ENCODE measurements around the gene CCDC69.
"Not testable (repeated sequence)": the region's sequence is repeated elsewhere in the genome, so short reads cannot be mapped to it uniquely, and the experiment has no call there.

Gene CCDC69

GRCh38 chr5:151181818-151182523, 41.9 kb downstream of the CCDC69 start:
- Histone ChIP-seq H3K4me3 (ENCODE audit: low read length) (no peak overlapping the region), H3K27me3 (ENCODE audit: control insufficient read depth, insufficient read depth, low read length) (no peaks in the 10 kb centered on the region), H3K9me3 (ENCODE audit: control insufficient read depth, insufficient read depth, low read length) (no peaks in the 10 kb centered on the region), H3K4me1 (ENCODE audit: control insufficient read depth, insufficient read depth, low read length) (no peaks in the 10 kb centered on the region), H3K36me3 (ENCODE audit: control insufficient read depth, insufficient read depth, low read length) (no peaks in the 10 kb centered on the region), H3K27ac (ENCODE audit: low read length) (no peak overlapping the region)
- no peak for DNase-seq (ENCODE audit: low read depth, low spot score)
- WGBS (ENCODE audit: insufficient coverage, insufficient read length), result no CpG with 5 or more reads among the region's 4 CpGs

GRCh38 chr5:151180291-151180690, 43.6 kb downstream of the CCDC69 start:
- DNase-seq (ENCODE audit: low read depth, low spot score), result no peak
- Histone ChIP-seq H3K27me3 (ENCODE audit: control insufficient read depth, insufficient read depth, low read length) (no peaks in the 10 kb centered on the region), H3K9me3 (ENCODE audit: control insufficient read depth, insufficient read depth, low read length) (no peaks in the 10 kb centered on the region), H3K36me3 (ENCODE audit: control insufficient read depth, insufficient read depth, low read length) (no peaks in the 10 kb centered on the region), H3K4me3 (ENCODE audit: low read length) (no peak overlapping the region), H3K4me1 (ENCODE audit: control insufficient read depth, insufficient read depth, low read length) (no peaks in the 10 kb centered on the region), H3K27ac (ENCODE audit: low read length) (no peak overlapping the region)
- WGBS (ENCODE audit: insufficient coverage, insufficient read length), result no CpG with 5 or more reads among the region's 6 CpGs

- H3K9me3 ChIP-seq (ENCODE audit: control insufficient read depth, insufficient read depth, low read length), result no peaks in the 10 kb centered on the region
- no peak for DNase-seq (ENCODE audit: low read depth, low spot score)
- no peaks in the 10 kb centered on the region for H3K27me3 ChIP-seq (ENCODE audit: control insufficient read depth, insufficient read depth, low read length)
- H3K36me3 ChIP-seq (ENCODE audit: control insufficient read depth, insufficient read depth, low read length), result no peaks in the 10 kb centered on the region
- no peak overlapping the region for H3K4me3 ChIP-seq (ENCODE audit: low read length)
- H3K4me1 ChIP-seq (ENCODE audit: control insufficient read depth, insufficient read depth, low read length), result no peaks in the 10 kb centered on the region
- WGBS (ENCODE audit: insufficient coverage, insufficient read length), result no CpG with 5 or more reads among the region's 4 CpGs
- no peak overlapping the region for H3K27ac ChIP-seq (ENCODE audit: low read length)
Measured at GRCh38 chr5:151179489-151179840, 44.4 kb downstream of the CCDC69 start.

GRCh38 chr5:151178777-151179488, 45.0 kb downstream of the CCDC69 start:
- H3K4me3 ChIP-seq (ENCODE audit: low read length), result no peak overlapping the region
- DNase-seq (ENCODE audit: low read depth, low spot score), result no peak
- no peaks in the 10 kb centered on the region for H3K9me3 ChIP-seq (ENCODE audit: control insufficient read depth, insufficient read depth, low read length)
- H3K36me3 ChIP-seq (ENCODE audit: control insufficient read depth, insufficient read depth, low read length), result no peaks in the 10 kb centered on the region
- peaks cover 2% of the 10 kb centered on the region; the same call in 1 of the 2 replicates for H3K4me1 ChIP-seq (ENCODE audit: control insufficient read depth, insufficient read depth, low read length)
- H3K27ac ChIP-seq (ENCODE audit: low read length), result no peak overlapping the region
- WGBS (ENCODE audit: insufficient coverage, insufficient read length), result no CpG with 5 or more reads among the region's 5 CpGs
- no peaks in the 10 kb centered on the region for H3K27me3 ChIP-seq (ENCODE audit: control insufficient read depth, insufficient read depth, low read length)

- Histone ChIP-seq H3K4me1 (ENCODE audit: control insufficient read depth, insufficient read depth, low read length) (peaks cover 2% of the 10 kb centered on the region; the same call in 1 of the 2 replicates), H3K4me3 (ENCODE audit: low read length) (no peak overlapping the region), H3K36me3 (ENCODE audit: control insufficient read depth, insufficient read depth, low read length) (no peaks in the 10 kb centered on the region), H3K27me3 (ENCODE audit: control insufficient read depth, insufficient read depth, low read length) (no peaks in the 10 kb centered on the region), H3K27ac (ENCODE audit: low read length) (no peak overlapping the region), H3K9me3 (ENCODE audit: control insufficient read depth, insufficient read depth, low read length) (no peaks in the 10 kb centered on the region)
- no peak for DNase-seq (ENCODE audit: low read depth, low spot score)
- no CpG with 5 or more reads among the region's 1 CpG for WGBS (ENCODE audit: insufficient coverage, insufficient read length)
Measured at GRCh38 chr5:151178372-151178771, 45.5 kb downstream of the CCDC69 start.

- WGBS (ENCODE audit: insufficient coverage, insufficient read length), result no CpG with 5 or more reads among the region's 5 CpGs
- not testable (repeated sequence) for H3K4me1 ChIP-seq (ENCODE audit: control insufficient read depth, insufficient read depth, low read length)
Measured at GRCh38 chr5:151176268-151176667, 47.6 kb downstream of the CCDC69 start.

GRCh38 chr5:151174612-151175101, 49.2 kb downstream of the CCDC69 start:
- DNase-seq (ENCODE audit: low read depth, low spot score), result no peak
- Histone ChIP-seq H3K36me3 (ENCODE audit: control insufficient read depth, insufficient read depth, low read length) (no peaks in the 10 kb centered on the region), H3K27ac (ENCODE audit: low read length) (no peak overlapping the region), H3K4me3 (ENCODE audit: low read length) (no peak overlapping the region), H3K4me1 (ENCODE audit: control insufficient read depth, insufficient read depth, low read length) (peaks cover 2% of the 10 kb centered on the region; the same call in 1 of the 2 replicates), H3K9me3 (ENCODE audit: control insufficient read depth, insufficient read depth, low read length) (no peaks in the 10 kb centered on the region), H3K27me3 (ENCODE audit: control insufficient read depth, insufficient read depth, low read length) (no peaks in the 10 kb centered on the region)
- no CpG with 5 or more reads among the region's 15 CpGs for WGBS (ENCODE audit: insufficient coverage, insufficient read length)

More at GRCh38 chr5:151176268-151176667, 47.6 kb downstream of the CCDC69 start:
- not testable (repeated sequence) for H3K4me3 ChIP-seq (ENCODE audit: low read length); H3K36me3 ChIP-seq (ENCODE audit: control insufficient read depth, insufficient read depth, low read length); H3K27me3 ChIP-seq (ENCODE audit: control insufficient read depth, insufficient read depth, low read length); H3K27ac ChIP-seq (ENCODE audit: low read length); H3K9me3 ChIP-seq (ENCODE audit: control insufficient read depth, insufficient read depth, low read length); DNase-seq (ENCODE audit: low read depth, low spot score)

GRCh38 chr5:151173711-151174611, 49.9 kb downstream of the CCDC69 start:
- H3K27me3 ChIP-seq (ENCODE audit: control insufficient read depth, insufficient read depth, low read length), result no peaks in the 10 kb centered on the region

GRCh38 chr5:151171529-151171928, 52.4 kb downstream of the CCDC69 start:
- no peak overlapping the region for H3K27ac ChIP-seq (ENCODE audit: low read length)
- no CpG with 5 or more reads among the region's 1 CpG for WGBS (ENCODE audit: insufficient coverage, insufficient read length)

More at GRCh38 chr5:151173711-151174611, 49.9 kb downstream of the CCDC69 start:
- no CpG with 5 or more reads among the region's 11 CpGs for WGBS (ENCODE audit: insufficient coverage, insufficient read length)
- DNase-seq (ENCODE audit: low read depth, low spot score), result no peak
- peaks cover 2% of the 10 kb centered on the region; the same call in 1 of the 2 replicates for H3K4me1 ChIP-seq (ENCODE audit: control insufficient read depth, insufficient read depth, low read length)
- no peaks in the 10 kb centered on the region for H3K36me3 ChIP-seq (ENCODE audit: control insufficient read depth, insufficient read depth, low read length)
- H3K4me3 ChIP-seq (ENCODE audit: low read length), result no peak overlapping the region
- no peak overlapping the region for H3K27ac ChIP-seq (ENCODE audit: low read length)
- H3K9me3 ChIP-seq (ENCODE audit: control insufficient read depth, insufficient read depth, low read length), result no peaks in the 10 kb centered on the region

More at GRCh38 chr5:151171529-151171928, 52.4 kb downstream of the CCDC69 start:
- Histone ChIP-seq H3K27me3 (ENCODE audit: control insufficient read depth, insufficient read depth, low read length) (no peaks in the 10 kb centered on the region), H3K4me1 (ENCODE audit: control insufficient read depth, insufficient read depth, low read length) (peaks cover 2% of the 10 kb centered on the region; the same call in 1 of the 2 replicates), H3K36me3 (ENCODE audit: control insufficient read depth, insufficient read depth, low read length) (no peaks in the 10 kb centered on the region), H3K9me3 (ENCODE audit: control insufficient read depth, insufficient read depth, low read length) (no peaks in the 10 kb centered on the region), H3K4me3 (ENCODE audit: low read length) (no peak overlapping the region)
- no peak for DNase-seq (ENCODE audit: low read depth, low spot score)
